ENCODE results near the gene GALNT9.

Gene GALNT9

DNA sequence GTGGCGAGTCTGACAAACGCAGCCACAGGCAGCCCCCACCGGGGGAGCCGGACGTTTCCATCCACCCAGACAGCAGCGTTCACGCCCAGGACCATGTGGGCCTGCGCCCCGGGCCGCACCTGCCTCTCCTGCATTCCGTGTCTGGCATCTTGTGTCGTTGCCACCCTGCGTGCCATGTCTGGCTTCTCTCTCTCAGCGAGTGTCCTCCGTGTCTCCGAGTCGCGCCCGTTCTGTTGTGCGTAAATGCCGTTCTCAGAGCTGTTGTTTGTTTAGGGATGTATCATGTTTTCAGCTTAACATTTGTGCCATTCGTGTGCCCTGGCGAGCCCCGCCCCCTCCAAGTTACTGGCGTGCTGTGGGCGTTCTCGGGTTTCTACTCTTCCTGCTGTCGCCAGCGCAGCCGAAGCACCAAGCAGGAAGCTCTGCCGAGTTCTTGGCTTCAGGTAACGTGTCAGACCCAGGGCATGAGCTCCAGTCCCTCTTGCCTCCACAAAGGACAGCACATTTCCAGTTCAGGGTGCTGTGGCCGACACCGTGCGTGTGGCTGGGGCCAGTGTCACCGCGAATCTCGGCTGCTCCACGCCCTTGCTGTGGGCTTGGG, 150.5 kb downstream of the GALNT9 start:
- DNase-seq: peak; percentile 77

DNA sequence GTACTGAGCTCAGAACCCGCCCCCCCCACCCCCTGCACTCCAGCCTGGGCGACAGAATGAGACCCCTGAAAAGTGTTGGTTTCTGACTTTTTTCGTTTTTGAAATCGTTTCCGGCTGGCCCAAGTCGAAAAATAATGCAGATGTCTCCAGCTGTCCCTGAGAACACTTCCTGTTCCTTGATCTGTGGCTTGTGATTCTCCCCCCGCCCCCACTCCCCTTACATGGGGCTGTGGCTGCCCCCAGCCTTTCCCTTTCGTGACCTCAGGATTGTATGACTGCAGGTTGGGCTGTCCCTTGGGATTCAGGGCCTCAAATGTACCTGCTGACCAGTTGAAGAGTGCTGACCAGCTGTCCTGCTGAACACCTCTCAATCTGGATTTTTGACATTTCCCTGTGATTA, 151.1 kb downstream of the GALNT9 start:
- DNase-seq: peak; percentile 33

DNA sequence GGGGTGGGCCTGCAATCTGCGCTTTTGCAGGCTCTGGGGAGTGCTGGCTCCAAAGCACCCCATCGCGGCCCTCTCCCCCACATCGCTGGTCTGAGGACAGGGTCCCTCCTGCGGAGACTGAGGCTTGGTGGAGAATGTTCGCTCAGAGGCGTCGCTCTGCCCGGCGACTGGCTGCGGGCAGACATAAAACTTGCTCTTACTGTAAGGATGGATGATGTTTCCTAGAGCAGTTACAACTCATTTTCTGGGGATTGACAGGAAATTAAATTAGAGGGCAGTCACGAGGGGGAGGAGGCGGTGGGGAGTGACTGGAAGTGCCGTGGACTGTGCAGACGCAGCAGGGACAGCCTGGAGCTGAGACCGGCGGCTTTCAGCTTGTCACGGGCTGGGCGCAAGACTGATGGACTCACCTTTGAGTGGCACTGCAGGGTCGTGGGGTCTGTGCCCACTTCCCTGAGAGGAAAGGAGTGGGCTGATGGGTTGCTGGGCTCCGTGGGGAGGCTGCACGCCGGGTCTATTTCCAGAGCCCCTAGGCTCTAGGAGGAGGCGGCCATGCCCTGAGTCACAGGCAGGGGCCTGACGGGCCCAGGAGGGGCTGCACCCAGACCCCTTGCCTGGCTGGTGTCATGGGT, 152.4 kb downstream of the GALNT9 start:
- no peak for DNase-seq

DNA sequence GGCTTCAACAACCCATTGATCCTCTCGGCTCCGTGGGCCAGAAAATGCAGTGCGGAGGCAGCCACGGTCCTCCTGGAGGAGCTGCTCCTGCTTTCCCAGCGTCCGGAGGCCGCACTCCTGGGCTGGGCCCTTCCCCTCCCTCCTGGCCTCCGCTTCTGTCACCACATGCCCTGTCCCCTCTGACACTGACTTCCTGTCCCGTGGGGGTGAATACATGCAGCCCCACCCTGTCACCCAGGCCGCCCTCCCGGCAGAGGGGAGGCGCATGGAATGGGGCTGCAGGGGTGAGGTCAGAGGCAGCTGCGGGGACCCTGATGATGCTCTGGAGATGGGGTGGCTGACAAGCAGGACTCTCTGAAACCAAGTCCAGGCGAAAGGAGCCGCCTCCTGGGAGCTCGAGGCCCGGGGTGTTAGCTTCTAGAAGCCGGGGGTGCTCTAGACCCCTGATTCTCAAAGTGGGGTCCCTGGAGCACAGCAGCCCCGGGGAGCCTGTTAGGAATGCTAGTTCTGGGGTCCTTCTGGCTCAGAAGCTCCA, 152.9 kb downstream of the GALNT9 start:
- DNase-seq: no peak

DNA sequence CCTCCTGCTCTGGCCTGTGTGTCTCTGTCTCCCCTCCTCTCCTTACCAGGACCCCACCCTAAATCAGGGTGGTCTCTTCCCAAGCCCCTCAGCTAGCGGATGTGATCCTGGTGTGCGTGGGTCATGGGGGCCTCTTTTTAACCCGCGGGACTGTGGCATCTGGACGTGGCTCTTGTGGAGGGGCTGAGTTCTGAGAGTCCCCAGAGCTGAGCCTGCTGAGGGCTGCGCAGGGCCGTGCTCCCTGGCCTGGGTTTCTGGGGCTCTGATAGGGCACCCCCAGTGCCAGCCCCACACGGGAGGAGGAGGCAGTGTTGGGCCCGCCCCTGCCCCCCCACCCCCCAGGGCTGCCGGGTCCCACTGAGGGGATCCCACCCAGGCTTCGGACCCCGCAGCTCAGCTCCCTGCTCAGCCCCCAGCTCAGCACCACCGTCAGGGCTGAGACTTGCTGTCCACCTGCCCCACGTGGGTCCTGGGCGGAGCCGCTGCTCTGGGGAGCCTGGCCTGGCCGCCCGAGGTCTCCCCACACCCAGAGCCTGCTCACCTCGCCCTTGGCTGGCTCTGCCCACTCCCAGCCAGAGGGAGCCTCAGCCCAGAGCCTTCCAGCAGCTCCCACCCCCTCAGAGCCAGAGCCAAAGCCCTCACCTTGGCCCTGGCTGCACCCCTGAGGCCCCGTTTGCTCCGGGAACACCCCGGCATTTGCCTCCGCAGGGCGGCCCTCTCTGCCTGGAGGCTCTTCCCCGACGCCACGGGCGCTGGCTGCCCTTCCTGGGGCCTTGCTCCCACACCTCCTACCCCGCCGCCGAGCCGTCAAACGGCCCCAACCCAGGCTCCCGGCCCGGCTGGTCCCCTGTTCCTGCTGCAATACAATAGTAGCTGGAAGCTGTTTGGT, 153.6 kb downstream of the GALNT9 start:
- no peak for DNase-seq

DNA sequence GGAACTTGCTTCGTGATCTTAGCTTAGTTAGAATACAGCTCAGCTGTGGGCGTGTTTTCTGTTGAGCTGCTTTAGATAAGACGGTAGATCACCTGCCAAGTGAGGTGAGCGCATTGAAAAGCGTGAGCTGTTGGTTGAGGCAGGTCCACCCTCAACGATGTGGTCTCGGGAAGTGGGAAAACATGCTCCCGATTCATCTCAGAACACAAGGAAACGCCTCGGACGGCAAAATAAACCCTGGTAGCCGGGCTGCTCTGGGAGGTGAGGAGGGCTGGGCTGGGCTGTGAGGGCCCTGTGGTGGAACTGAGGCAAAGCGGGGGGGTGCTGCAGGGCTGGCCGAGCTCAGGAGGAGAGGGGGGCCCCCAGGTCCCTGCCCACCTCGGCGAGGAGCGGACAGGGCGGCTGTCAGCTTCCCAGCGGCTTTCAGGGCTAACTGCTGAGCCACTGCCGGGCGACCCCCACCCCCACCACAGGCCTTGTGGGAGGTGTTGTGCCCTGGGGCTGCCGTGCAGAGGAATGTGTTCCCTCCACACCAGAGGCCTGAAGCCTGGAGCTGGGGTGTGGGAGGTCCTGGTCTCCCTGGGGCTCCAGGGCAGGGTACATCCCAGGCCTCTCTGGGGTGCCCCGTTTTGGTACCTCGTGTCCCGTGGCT, 154.4 kb downstream of the GALNT9 start:
- DNase-seq: no peak

DNA sequence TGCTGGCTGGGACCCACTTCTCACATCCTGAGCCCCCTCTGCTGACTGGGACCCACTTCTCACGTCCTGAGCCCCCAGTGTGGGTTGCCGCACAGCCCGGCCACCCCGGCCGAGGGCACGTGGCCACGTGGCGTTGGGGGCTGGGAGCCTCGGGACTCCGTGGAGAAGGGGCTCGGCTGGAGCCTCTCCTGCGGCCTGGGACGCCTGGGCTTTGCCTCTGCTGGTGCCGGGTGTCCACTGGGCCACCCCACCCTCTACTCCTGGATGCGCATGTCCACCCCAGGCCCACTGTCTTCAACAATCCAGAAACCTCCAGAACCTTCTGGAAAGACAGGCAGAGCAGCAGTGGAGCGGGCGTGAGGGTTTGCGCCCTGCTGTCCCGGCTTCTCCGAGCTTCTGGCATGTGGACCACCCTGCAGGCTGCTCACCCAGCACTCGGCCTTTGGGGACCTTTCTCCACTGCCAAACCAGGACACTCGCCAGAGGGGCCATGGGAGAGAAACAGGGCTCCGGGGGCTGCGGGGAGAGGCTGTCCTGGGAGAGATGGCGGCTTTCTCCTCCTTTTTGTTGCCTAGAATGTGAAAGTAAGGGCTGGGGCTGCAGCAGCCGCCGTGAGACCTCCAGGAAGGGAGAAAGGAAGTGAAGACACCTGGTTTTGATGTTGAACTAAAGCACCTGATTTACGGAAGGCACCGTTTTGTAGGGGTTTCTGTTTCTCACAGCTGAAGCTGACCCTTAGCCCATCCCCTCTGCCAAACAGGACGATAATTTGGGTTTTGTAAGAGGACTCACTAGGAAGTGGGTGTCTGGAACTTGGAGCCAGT, 155.2 kb downstream of the GALNT9 start:
- DNase-seq: no peak

DNA sequence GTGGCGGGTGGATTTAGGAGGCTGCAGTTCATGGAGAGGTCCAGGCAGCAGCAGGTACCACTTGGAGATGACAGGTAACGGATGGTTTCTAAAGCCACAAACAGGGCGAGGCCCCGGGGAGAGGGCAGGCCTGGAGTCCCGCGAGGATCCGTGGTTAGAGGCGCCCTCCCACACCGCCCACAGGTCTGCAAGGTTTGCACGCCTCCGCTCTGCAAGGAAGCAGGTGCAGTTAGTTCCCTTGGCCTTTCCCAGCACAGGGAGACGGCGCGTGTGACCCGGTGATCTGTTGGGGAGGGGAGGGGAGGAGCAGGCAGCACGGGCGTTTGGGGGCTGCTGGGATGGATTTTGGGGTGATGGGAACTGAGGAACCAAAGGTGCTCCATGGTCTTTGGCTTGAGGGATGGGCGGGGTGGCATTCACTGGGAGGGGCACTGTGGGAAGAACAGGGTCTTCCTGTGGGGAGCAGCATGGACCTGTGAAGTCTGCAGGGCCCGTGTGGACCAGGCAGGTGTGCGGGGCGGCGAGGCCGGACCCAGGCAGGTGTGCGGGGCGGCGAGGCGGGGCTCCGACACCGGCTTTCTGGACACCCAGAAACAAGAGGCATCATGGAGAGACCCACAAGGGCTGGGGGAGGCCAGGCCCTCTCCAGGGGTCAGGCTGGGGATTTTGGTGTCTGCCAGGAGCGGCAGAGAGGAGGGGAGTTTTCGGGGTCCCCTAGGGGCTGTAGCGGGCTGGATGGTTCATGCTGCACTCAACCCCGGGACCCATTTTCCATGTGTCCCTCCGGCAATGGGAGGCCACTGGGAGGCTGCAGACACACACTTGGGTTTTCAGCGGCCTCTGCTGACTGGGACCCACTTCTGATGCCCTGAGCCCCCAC, 156.0 kb downstream of the GALNT9 start:
- DNase-seq: no peak

DNA sequence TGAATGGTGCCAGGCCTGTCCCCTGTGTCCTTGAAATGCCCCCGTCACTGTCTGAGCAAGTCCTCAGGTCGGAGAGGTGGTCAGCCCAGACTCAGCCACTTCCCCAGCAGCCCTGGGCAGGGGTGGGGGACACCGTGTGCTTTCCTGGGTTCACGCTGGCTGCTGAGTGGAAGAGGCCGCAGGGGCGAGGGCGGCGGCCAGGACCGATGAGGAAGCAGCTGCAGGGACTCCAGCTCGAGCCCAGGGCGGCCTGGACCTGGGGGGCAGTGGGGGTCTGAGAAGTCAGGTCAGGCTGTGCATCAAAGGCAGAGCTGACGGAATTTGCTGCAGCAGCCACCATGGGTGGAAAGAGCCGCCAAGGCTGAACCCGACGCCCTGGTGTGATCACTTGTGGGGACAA, 156.8 kb downstream of the GALNT9 start:
- no peak for DNase-seq

DNA sequence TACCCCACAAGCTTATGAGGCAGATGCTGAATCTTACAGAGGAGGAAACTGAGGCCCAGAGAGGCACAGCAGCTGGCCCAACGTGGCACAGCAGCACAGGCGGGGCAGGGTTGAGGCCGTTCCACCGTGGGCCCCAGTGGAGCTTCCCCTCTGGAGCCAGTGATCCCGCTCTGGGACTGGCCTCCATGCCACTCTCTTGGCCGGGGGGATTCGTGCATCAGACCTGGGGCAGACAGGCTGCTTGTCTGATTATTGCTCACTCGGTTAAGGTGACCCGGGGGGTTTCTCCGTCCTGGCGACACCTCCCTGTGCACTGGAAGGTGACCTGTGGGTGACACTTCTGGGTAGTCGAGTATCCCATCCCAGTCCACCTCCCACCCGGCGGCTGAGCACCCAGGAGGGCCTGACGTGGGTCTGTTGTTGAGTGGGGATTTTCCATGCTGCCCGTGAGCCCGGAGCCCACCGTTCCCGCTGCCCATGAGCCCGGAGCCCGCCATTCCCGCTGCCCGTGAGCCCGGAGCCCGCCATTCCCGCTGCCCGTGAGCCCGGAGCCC, 157.3 kb downstream of the GALNT9 start:
- no peak for DNase-seq

DNA sequence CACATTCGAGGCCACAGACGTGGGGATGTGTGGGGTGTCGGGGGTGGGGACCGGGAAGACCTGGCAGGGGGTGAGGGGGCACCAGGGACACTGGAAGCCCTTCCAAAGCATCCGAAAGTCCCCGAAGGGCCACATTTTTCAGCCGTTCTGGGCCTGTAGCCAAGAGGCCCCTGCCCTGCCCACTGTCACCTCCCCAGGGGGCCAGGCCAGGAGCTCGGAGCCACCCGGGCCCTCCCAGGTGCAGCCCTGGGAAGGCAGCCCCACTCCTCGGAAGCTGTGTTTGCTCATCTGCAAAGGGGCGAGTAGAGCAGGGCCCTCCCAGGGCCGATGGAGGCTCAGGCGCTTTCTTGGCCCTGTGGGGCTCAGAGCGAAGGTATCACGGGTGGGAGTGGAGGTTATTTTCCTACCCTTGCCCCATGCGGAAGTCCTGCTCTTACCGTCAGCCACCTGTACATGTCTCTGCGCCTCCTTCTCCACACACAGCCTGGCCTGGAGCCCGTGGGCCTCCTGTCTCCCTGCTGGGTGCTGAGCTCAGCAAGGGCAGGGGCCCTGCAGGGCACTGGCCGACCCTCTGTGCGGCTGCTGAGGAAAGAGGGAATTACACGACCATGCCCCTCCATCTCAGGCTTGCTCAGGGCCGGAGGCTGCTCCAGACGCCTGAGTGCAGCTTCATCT, 158.0 kb downstream of the GALNT9 start:
- DNase-seq: no peak

DNA sequence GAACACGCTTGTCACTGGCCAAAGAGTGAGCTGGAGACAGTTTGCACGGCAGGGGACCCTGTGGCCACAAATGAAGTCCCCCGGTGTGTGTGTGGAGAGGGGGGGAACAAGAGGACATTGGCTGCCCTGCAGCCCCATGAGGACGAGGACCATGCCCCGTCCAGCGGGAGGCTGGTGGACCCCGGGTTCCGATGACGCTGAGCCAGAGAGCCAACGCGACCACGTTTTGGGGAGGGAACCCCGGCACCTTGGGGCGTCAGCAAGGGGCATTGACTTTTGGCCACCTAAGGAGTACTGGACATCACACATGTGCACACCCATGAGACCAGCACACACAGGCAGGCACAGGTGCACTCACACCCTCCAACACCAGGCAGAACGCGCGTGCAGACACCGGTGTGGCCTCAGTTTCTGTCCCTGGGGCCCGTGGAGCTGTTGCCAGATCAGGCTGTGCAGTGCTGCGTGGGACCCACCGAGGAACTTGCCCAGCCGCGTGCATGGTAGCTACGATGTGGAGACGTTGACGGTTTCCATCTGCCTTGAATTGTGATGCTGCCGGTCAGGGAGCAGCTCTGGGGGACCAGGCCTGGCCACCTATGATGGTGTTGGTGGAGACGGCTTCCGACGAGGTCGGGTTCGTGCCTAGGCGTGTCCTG, 158.6 kb downstream of the GALNT9 start:
- no peak for DNase-seq

DNA sequence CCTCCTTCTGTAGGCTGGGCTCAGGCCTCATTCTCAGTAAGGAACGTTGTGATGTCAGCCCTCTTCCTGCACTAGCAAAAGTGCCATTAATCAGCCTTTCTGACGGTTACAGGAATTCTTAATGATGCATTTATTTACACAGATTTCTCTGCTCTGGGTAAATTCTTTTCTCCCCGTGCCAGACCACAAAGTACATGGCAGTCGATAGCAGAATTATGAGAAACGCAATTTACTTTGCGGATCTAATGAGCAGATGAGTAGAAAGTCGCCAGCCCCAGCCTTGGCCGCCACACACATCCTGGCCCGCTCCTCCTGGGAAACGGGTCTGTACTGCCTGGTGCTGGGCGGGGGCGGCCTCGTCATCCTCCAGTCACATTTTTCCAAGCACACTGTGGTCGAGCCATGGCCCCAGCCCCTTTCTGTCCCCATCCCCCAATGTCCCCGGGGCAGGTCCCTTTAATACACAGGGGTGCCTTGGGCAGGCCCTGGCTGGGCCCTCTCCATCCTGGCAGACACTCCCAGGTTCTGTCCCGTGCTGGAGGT, 159.2 kb downstream of the GALNT9 start:
- DNase-seq: peak; percentile 19

DNA sequence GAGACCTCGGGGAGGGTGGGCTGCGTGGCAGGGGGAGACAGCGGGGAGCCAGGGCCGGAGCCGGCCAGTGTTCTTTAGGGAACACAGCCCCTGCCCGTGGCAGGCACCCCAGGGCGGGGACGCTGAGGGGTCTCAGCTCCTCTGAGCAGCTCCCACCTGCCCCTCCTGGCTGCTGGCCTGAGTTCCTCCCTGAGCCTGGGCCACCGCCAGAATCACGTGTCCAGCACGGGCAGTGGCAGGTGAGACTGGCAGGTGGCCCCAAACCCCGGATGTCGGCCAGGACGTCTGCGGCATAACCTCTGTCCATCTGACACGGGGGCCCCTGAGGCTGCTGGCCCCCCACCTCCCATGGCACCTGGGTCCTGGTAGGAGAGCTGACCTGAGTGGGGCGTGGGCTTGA, 160.0 kb downstream of the GALNT9 start:
- no peak for DNase-seq

DNA sequence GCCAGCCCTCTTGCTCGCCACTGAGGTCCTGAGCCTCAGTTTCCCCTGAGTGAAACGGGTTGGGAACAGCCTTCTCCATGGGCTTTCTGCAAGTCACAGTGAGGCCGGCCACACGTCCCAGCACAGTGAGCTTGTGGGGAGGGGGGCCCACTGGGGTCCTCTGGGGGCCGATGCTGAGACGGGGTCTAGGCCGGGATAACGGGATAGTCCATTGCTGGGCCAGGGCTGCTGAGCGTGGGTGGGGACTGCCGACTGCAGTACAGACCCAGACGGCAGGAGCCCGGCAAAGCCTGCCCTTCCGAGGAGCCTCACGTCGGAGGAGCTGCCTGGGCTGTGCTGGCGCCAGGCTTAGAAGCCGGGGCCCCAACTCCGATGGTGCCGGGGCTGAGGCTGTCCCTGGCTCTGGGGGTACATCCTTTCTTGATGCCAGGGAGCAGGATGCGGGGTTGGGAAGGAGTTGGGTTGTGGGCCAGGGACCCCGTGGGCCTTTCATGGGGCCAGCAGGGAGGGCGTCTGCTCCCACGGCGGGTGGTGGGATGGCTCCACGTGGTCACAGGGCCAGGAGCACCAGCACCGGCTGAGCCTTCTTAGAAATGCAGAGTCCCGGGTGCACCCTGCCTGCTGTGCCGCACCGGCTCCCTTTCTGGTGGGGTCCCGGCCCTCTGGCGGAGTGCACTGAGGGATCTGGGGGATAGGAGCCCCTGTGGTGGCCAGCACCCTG, 160.9 kb downstream of the GALNT9 start:
- DNase-seq: no peak

DNA sequence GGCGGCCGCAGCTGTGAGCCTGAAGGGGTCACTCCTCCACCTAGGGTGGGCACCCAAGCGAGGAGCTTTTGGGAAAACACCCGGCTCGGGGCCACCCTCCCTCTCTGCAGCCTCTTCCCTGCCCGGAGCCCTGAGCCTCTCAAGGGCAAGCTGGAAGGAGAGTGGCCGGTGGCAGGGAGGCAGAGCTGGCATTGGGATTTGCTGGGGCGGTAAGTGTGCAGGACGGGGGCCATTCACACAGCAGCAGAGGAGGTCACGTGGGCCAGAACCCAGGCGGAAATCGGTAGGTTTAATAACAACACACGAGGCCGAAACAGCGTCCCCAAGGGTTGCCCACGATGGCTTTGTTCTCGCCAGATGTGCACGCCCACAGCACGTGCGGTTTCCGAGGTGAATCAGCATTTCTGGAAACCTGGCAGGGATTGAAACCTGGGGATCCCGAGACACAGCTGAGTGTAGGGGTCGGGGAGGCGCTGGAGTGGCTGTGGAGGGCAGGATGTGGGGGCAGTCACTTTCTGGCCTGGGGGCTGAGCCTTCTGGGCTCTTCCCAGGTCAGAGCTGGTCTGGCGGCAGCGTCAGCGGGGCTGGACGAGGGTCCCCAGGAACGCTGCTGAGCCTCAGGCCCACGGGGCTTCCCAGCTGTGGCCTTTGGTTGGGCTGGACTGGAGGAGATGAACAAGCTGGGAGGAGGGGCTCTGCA, 161.6 kb downstream of the GALNT9 start:
- no peak for DNase-seq

DNA sequence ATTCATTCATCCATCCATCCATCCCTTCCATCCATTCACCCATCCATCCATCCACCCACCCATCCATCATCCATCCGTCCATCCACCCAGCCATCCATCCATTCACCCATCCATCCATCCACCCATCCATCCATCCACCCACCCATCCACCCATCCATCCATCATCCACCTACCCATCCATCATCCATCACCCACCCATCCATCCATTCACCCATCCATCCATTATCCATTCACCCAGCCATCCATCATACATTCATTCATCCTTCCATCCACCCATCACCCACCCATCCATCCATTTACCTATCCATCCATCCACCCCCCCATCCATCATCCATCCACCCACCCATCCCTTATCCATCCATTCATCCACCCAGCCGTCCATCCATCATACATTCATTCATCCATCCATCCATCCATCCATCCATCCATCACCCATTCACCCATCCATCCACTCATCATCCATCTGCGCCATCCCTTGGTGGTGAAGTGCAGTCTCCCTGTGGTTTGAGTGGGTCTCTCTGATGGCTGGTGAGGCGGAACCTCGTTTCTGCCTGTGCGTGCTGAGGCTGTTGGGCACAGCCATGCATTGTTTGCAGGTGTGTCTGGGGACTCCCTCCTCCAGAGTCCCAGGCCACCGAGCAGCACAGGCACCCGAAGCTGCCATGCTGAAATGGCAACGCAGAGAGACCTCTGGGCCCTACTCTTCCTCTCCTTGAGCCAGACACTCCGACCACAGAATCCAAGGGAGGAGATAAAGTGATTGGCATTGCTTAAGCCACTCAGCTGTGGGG, 162.4 kb downstream of the GALNT9 start:
- DNase-seq: no peak
